WTC11 (cell line): ENCODE measurements around the gene GXYLT2.

Experiments used
- ATF3 ChIP-seq: sonication (generic); formaldehyde crosslinking; conservative IDR thresholded peaks from 2 replicates; pipeline ENCODE4 v1.8.1; 2022; ENCODE audit warnings: mild to moderate bottlenecking, missing genetic modification reagents
- ELF4 ChIP-seq: sonication (generic); formaldehyde crosslinking; IDR thresholded peaks from 2 replicates; pipeline ENCODE4 v1.8.1; 2022; ENCODE audit warnings: low read depth, mild to moderate bottlenecking, moderate library complexity, missing genetic modification reagents
- FOXP1 ChIP-seq: sonication (generic); formaldehyde crosslinking; IDR thresholded peaks from 2 replicates; pipeline ENCODE4 v1.8.0; 2022; ENCODE audit warnings: missing genetic modification reagents, mild to moderate bottlenecking, moderate library complexity, borderline replicate concordance
- IRF2 ChIP-seq: sonication (generic); formaldehyde crosslinking; IDR thresholded peaks from 2 replicates; pipeline ENCODE4 v1.8.0; 2022; ENCODE audit warnings: low read depth, missing genetic modification reagents, borderline replicate concordance
- MXD4 ChIP-seq: fragments of 250-450 bp; sonication (Bioruptor Pico); IDR thresholded peaks from 2 replicates; pipeline ENCODE4 v1.8.0; 2021; ENCODE audit warnings: mild to moderate bottlenecking, moderate library complexity, borderline replicate concordance
- NFE2L1 ChIP-seq: sonication (generic); formaldehyde crosslinking; IDR thresholded peaks from 2 replicates; pipeline ENCODE4 v1.8.1; 2023; ENCODE audit warnings: missing genetic modification reagents
- NR3C1 ChIP-seq: sonication (generic); formaldehyde crosslinking; conservative IDR thresholded peaks from 2 replicates; pipeline ENCODE4 v1.8.1; 2023; ENCODE audit warnings: low read depth, mild to moderate bottlenecking, missing genetic modification reagents
- ZNF263 ChIP-seq: sonication (generic); formaldehyde crosslinking; IDR thresholded peaks from 2 replicates; pipeline ENCODE4 v1.8.1; 2022; ENCODE audit warnings: low read depth, mild to moderate bottlenecking, moderate library complexity, missing genetic modification reagents
- ZNF416 ChIP-seq: fragments of 250-450 bp; sonication (Bioruptor Pico); IDR thresholded peaks from 2 replicates; pipeline ENCODE4 v1.9.0; 2021; ENCODE audit warnings: mild to moderate bottlenecking, inconsistent platforms
- TF ChIP-seq, protein P1 (sequence below): fragments of 200-600 bp; IDR thresholded peaks from 2 replicates; pipeline ENCODE4 v1.8.0; 2022; ENCODE audit warnings: antibody characterized with exemption
- TF ChIP-seq, protein P2 (sequence below): sonication (generic); formaldehyde crosslinking; IDR thresholded peaks from 2 replicates; pipeline ENCODE4 v1.8.1; 2023; ENCODE audit warnings: mild to moderate bottlenecking, missing genetic modification reagents, moderate library complexity
- TF ChIP-seq, protein P3 (sequence below): sonication (generic); formaldehyde crosslinking; IDR thresholded peaks from 2 replicates; pipeline ENCODE4 v1.8.0; 2022; ENCODE audit warnings: mild to moderate bottlenecking, missing genetic modification reagents
- TF ChIP-seq, protein P4 (sequence below): sonication (generic); formaldehyde crosslinking; conservative IDR thresholded peaks from 2 replicates; pipeline ENCODE4 v1.8.1; 2023; ENCODE audit warnings: mild to moderate bottlenecking, low read depth, missing genetic modification reagents, moderate library complexity

- TF ChIP-seq NR3C1 (CRISPR knock-in tag) (no peak), FOXP1 (no peak), NFE2L1 (no peak), ZNF416 (CRISPR knock-in tag) (no peak), ZNF263 (CRISPR knock-in tag) (no peak), IRF2 (no peak), ELF4 (no peak), ATF3 (CRISPR knock-in tag) (no peak), MXD4 (no peak)
- TF ChIP-seq, protein P1, sequence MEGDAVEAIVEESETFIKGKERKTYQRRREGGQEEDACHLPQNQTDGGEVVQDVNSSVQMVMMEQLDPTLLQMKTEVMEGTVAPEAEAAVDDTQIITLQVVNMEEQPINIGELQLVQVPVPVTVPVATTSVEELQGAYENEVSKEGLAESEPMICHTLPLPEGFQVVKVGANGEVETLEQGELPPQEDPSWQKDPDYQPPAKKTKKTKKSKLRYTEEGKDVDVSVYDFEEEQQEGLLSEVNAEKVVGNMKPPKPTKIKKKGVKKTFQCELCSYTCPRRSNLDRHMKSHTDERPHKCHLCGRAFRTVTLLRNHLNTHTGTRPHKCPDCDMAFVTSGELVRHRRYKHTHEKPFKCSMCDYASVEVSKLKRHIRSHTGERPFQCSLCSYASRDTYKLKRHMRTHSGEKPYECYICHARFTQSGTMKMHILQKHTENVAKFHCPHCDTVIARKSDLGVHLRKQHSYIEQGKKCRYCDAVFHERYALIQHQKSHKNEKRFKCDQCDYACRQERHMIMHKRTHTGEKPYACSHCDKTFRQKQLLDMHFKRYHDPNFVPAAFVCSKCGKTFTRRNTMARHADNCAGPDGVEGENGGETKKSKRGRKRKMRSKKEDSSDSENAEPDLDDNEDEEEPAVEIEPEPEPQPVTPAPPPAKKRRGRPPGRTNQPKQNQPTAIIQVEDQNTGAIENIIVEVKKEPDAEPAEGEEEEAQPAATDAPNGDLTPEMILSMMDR = no peak
- TF ChIP-seq, protein P2, sequence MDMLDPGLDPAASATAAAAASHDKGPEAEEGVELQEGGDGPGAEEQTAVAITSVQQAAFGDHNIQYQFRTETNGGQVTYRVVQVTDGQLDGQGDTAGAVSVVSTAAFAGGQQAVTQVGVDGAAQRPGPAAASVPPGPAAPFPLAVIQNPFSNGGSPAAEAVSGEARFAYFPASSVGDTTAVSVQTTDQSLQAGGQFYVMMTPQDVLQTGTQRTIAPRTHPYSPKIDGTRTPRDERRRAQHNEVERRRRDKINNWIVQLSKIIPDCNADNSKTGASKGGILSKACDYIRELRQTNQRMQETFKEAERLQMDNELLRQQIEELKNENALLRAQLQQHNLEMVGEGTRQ (CRISPR knock-in tag) = no peak
- TF ChIP-seq, protein P3, sequence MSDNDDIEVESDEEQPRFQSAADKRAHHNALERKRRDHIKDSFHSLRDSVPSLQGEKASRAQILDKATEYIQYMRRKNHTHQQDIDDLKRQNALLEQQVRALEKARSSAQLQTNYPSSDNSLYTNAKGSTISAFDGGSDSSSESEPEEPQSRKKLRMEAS = no peak
- TF ChIP-seq, protein P4, sequence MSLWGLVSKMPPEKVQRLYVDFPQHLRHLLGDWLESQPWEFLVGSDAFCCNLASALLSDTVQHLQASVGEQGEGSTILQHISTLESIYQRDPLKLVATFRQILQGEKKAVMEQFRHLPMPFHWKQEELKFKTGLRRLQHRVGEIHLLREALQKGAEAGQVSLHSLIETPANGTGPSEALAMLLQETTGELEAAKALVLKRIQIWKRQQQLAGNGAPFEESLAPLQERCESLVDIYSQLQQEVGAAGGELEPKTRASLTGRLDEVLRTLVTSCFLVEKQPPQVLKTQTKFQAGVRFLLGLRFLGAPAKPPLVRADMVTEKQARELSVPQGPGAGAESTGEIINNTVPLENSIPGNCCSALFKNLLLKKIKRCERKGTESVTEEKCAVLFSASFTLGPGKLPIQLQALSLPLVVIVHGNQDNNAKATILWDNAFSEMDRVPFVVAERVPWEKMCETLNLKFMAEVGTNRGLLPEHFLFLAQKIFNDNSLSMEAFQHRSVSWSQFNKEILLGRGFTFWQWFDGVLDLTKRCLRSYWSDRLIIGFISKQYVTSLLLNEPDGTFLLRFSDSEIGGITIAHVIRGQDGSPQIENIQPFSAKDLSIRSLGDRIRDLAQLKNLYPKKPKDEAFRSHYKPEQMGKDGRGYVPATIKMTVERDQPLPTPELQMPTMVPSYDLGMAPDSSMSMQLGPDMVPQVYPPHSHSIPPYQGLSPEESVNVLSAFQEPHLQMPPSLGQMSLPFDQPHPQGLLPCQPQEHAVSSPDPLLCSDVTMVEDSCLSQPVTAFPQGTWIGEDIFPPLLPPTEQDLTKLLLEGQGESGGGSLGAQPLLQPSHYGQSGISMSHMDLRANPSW (CRISPR knock-in tag) = no peak
Observed at GRCh38 chr3:72976281-72976741, 88.5 kb downstream of the GXYLT2 start.
